ENCODE results near the gene WDR82. TPM values are rescaled to one million over a fixed set of nuclear protein-coding genes. Genes with fewer than 3 reads are reported as not detected.

The WDR82 gene
- total RNA-seq, 1 donor from 2014 or later: 49.2 TPM

GRCh38 chr3:52227766-52228165 is 50.7 kb downstream of the WDR82 start:
- H3K9me3 Mint-ChIP-seq: no peaks in the 10 kb centered on the region
- no peaks in the 10 kb centered on the region for H3K36me3 ChIP-seq

GRCh38 chr3:52227117-52227516 is 51.3 kb downstream of the WDR82 start:
- H3K79me2 ChIP-seq (ENCODE audit: low read depth): no peaks in the 10 kb centered on the region
- H2AFZ ChIP-seq (replicated peaks): no peak overlapping the region
- H3K27ac ChIP-seq: no peak overlapping the region
- H3K27ac Mint-ChIP-seq: no peak overlapping the region
- no peaks in the 10 kb centered on the region for H3F3A ChIP-seq (ENCODE audit: low read depth)
- no peak overlapping the region for H3K9ac ChIP-seq
- peaks cover 6% of the 10 kb centered on the region for H3K27me3 Mint-ChIP-seq (ENCODE audit: insufficient read depth, low read depth)
- H3K4me2 ChIP-seq: no peak overlapping the region
- H3K4me1 Mint-ChIP-seq: no peaks in the 10 kb centered on the region
- no peaks in the 10 kb centered on the region for H3K9me3 ChIP-seq (ENCODE audit: low read depth)
- no peaks in the 10 kb centered on the region for H3K27me3 ChIP-seq
- H3K4me1 ChIP-seq: no peaks in the 10 kb centered on the region
- no peaks in the 10 kb centered on the region for H3K36me3 ChIP-seq
- H3K4me3 Mint-ChIP-seq: no peak overlapping the region
- no peaks in the 10 kb centered on the region for H4K20me1 ChIP-seq (ENCODE audit: low read depth)
- no peaks in the 10 kb centered on the region for H3K9me3 Mint-ChIP-seq
- H3K4me3 ChIP-seq: no peak overlapping the region
- no peak for DNase-seq (ENCODE audit: low spot score)
- peaks cover 7% of the 10 kb centered on the region for H3K36me3 Mint-ChIP-seq
- TF ChIP-seq CTCF (IDR thresholded peaks at IDR 0.05) (no peak), EZH2phosphoT487 (IDR thresholded peaks at IDR 0.05) (no peak), EZH2 (IDR thresholded peaks at IDR 0.05) (no peak)

More at GRCh38 chr3:52227766-52228165, 50.7 kb downstream of the WDR82 start:
- H3K4me2 ChIP-seq: no peak overlapping the region
- TF ChIP-seq EZH2 (IDR thresholded peaks at IDR 0.05) (no peak), EZH2phosphoT487 (IDR thresholded peaks at IDR 0.05) (no peak), CTCF (IDR thresholded peaks at IDR 0.05) (no peak)
- no peaks in the 10 kb centered on the region for H3K27me3 ChIP-seq
- no peak overlapping the region for H3K9ac ChIP-seq
- H3K27ac ChIP-seq: no peak overlapping the region
- H3K4me1 ChIP-seq: no peaks in the 10 kb centered on the region
- H2AFZ ChIP-seq (replicated peaks): no peak overlapping the region
- peaks cover 6% of the 10 kb centered on the region for H3K27me3 Mint-ChIP-seq (ENCODE audit: insufficient read depth, low read depth)
- H3K4me3 Mint-ChIP-seq: no peak overlapping the region
- H3K4me3 ChIP-seq: no peak overlapping the region
- peaks cover 7% of the 10 kb centered on the region for H3K36me3 Mint-ChIP-seq
- no peaks in the 10 kb centered on the region for H3F3A ChIP-seq (ENCODE audit: low read depth)
- no peaks in the 10 kb centered on the region for H4K20me1 ChIP-seq (ENCODE audit: low read depth)
- no peaks in the 10 kb centered on the region for H3K9me3 ChIP-seq (ENCODE audit: low read depth)
- H3K79me2 ChIP-seq (ENCODE audit: low read depth): no peaks in the 10 kb centered on the region
- DNase-seq (ENCODE audit: low spot score): no peak
- no peaks in the 10 kb centered on the region for H3K4me1 Mint-ChIP-seq
- no peak overlapping the region for H3K27ac Mint-ChIP-seq

GRCh38 chr3:52226229-52226817 is 52.1 kb downstream of the WDR82 start:
- Histone ChIP-seq H3K79me2 (ENCODE audit: low read depth) (no peaks in the 10 kb centered on the region), H3K27ac (no peak overlapping the region), H3K4me1 (no peaks in the 10 kb centered on the region), H2AFZ (replicated peaks) (no peak overlapping the region), H4K20me1 (ENCODE audit: low read depth) (no peaks in the 10 kb centered on the region), H3K36me3 (no peaks in the 10 kb centered on the region), H3F3A (ENCODE audit: low read depth) (no peaks in the 10 kb centered on the region), H3K9ac (no peak overlapping the region), H3K27me3 (no peaks in the 10 kb centered on the region), H3K9me3 (ENCODE audit: low read depth) (no peaks in the 10 kb centered on the region), H3K4me2 (no peak overlapping the region), H3K4me3 (no peak overlapping the region)
- H3K9me3 Mint-ChIP-seq: no peaks in the 10 kb centered on the region
- no peaks in the 10 kb centered on the region for H3K4me1 Mint-ChIP-seq
- peaks cover 4% of the 10 kb centered on the region for H3K27me3 Mint-ChIP-seq (ENCODE audit: insufficient read depth, low read depth)
- H3K27ac Mint-ChIP-seq: peak overlapping the region; percentile 26
- H3K4me3 Mint-ChIP-seq: no peak overlapping the region
- no peak for TF ChIP-seq CTCF (IDR thresholded peaks at IDR 0.05)
- no peak for TF ChIP-seq EZH2phosphoT487 (IDR thresholded peaks at IDR 0.05)
- H3K36me3 Mint-ChIP-seq: peaks cover 7% of the 10 kb centered on the region
- no peak for DNase-seq (ENCODE audit: low spot score)

Data from neural progenitor cell (in vitro differentiated cells).